ENCODE data around the gene TTC19.

Gene TTC19, protein sequence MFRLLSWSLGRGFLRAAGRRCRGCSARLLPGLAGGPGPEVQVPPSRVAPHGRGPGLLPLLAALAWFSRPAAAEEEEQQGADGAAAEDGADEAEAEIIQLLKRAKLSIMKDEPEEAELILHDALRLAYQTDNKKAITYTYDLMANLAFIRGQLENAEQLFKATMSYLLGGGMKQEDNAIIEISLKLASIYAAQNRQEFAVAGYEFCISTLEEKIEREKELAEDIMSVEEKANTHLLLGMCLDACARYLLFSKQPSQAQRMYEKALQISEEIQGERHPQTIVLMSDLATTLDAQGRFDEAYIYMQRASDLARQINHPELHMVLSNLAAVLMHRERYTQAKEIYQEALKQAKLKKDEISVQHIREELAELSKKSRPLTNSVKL

DNA sequence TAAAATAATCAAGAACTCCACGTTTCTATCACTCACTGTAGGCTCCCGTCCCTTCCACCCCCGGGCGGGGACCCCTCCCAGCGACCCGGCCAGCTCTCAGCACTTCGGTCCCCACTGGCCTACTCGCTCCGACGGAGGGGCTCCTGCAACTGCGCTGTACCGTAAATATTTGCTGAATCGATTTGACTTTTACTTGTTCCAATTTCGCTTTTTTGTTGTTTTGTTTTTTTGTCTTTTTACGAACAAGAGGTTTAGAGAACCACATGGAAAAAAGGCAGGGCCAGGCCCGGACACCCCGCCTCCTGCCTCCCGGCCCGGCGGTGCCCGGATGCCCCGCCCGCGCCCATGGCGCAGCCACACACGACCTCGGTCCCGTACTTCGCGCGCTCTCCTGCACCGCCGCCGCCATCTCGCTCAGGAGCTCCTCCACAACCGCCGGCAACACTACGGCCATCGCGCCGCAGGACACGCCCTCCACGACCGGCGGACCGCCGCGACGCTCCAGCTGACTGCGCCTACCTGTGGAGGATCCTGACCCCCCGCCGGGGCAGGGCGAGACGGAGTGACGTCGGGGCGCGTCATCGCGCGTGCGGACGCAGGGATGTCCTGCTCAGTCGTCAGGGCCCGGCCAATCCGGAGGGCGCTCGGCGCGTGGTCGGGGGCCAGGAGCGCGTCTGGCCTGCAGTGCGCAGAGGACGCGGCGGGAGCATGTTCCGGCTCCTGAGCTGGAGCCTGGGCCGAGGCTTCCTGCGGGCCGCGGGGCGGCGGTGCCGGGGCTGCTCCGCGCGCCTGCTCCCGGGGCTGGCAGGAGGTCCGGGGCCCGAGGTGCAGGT, at the start of gene TTC19, which contains the start of gene ZSWIM7:
Gene TTC19, plus strand, starts transcription at position 684 of the 833 bp plus-strand sequence. Its CDS starts 25 bp downstream, at position 709.
Gene ZSWIM7, minus strand, starts transcription at position 564 of the 833 bp plus-strand sequence. Its CDS starts 110 bp downstream, at position 454.
- DNase-seq (ENCODE audit: low read depth in 2 of 2): peak; percentile 91 to 93

DNA sequence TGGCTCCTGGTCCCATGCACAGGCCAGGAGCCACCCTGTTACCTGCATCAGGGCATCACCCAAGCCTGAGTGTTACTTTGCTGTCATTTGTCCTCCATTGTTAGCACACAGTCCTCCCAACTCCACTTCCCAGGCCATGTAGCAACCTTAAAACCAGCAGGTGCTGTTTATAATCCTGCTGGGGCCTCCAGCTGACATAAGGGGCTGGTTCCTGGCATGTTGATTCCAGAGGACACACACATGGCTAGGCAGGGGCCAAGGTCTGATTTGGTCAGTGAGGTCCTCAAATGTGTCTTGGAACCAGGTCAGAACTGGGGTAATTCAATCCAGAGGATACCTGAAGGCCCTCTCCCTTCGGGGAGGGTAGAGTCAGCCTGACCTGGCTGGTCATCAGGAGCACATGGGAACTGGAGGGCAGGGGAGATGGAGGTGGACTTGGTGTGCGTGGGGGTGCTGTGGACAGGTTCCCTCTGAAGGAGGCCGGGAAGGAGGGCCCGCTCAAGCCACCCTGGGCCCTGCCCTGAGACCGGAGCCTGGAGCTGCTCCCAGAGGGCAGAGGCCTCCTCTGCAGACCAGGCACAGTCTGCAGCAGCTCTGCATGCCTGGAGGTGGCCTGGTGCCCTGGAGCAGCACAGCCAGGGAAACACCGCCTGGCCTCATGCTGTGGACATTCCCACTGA, 48.1 kb upstream of the TTC19 start:
- no peak for DNase-seq (ENCODE audit: low read depth in 2 of 2)

DNA sequence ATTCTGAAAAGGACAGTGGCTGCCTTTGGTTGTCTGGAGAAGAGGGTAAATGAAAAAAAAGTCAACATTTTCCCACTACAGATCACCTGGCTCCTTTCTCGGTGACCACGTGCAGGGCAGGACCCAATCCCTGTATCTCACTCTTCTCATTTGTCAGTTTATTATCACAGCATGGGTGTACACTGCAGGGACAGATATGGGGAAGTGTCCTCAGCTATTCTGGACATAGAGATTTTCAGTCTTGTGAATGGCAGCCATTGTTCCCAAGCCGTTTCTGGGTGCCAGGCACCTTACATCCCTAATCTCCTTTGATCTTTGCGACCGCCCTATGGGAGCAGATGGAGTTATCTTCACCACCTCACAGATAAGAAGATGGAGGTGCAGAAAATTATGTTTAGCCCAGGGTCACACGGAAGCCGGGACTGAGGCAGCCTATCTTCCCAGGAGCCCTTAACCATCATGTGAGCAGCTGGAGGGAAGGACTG, 47.5 kb upstream of the TTC19 start:
- no peak for DNase-seq (ENCODE audit: low read depth in 2 of 2)

DNA sequence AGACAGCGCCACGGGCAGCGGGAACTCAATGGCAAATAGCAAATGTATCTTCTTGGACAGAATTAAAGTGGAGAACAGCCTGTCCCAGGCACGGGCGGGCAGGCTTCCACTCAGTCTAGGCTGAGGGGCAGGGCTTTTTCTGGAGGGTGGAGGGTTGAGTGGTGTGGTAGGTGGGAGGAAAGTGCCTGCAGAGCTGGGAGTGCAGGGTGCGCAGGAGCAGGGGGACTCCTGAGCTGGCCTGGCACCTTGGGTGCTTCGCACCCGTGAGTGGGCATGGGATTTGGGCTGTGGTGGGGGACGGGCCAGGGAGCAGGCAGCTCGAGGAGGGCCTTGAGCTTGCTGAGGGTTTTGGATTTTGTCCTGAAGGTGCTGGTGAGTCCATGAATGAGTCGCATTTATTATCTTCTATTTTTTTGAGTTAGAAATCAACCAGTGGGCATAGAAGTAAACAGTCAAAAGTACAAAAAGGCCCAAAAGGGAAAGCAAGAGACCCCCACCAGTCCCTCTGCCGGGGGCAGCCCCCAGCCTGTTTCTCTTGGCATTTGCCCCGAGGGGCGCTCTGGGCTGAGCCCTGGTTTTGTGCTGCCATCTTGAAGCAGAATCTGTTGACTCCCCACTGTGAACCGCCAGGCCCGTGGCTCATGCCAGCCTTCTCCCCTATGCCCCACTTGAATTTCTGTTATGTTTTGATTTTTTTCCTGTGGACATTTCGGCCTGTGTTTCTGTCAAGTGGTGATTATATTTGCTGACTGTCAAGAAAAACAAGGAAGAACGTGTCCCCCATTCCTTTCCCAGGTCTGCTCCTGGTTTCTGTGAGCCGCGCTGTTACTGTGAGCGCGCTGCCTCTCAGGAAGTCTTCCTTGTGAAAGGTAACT, 46.5 kb upstream of the TTC19 start:
- DNase-seq (ENCODE audit: low read depth in 2 of 2): no peak

DNA sequence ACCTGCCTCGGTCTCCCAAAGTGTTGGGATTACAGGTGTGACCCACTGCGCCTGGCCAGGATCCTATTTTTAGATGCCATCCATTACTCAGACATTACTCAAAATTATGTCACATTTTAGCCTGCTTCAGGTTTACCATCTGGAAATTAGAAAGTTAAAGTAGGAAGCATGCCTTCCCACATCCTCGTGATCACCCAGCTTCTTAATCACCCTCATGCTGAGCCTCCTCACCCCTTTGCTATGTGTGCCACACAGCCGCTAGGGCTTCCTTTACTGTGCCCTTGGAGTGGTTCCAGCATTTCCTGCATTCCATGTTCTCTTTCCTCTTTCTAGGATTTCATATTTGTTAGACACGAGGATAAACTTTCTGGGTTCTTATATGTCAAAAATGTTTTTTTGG, 45.4 kb upstream of the TTC19 start:
- DNase-seq (ENCODE audit: low read depth in 2 of 2): no peak

DNA sequence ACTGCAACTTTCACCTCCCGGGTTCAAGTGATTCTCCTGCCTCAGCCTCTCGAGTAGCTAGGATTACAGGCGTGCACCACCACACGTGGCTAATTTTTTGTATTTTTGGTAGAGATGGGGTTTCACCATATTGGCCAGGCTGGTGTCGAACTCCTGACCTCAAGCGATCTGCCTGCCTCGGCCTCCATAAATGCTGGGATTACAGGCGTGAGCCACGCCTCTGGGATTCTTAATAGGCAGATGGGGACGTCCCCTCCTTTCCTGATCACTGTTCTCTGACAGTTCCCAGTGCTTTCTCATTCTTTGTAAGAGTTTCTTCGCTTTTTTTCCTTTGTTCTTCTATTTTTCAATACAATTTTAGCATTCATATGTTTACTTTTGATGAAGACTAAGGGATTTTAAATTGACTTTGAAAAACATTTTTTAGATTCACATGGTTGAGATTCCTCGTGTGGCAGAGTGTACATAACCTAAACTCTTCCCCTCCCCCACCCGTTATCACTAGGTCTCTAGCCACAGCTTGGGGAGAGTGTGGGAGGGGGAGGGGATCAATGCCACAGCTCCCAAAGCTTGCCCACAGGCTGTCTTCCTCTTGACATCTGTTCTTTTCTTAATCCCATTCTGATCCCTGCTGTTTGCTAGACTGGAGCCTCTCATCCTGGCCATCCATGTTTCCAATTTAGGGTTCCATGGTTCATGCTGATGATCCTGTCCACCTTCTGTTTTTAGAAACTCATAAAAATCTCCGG, 43.7 kb upstream of the TTC19 start:
- DNase-seq (ENCODE audit: low read depth in 2 of 2): no peak

DNA sequence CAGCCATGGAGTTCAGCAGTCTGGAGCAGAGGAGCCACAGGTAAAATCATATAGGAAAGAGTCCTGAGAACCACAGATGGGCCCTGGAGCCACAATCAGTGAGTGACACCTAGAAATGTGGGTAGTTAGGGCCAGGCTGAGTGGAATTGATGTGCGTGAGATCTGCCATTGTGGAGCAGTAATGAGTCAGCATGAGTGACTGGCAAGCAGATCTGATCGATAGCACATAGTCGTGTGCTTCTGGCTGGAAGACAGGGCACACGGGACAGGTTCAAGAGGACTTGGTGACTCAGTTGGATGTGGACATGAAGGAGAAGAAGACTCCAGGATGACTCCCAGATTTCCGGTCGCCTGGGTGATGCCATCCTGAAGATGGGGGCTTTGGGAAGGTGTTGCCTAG, 42.4 kb upstream of the TTC19 start:
- peak; percentile 20 to 36 for DNase-seq (ENCODE audit: low read depth in 2 of 2)

DNA sequence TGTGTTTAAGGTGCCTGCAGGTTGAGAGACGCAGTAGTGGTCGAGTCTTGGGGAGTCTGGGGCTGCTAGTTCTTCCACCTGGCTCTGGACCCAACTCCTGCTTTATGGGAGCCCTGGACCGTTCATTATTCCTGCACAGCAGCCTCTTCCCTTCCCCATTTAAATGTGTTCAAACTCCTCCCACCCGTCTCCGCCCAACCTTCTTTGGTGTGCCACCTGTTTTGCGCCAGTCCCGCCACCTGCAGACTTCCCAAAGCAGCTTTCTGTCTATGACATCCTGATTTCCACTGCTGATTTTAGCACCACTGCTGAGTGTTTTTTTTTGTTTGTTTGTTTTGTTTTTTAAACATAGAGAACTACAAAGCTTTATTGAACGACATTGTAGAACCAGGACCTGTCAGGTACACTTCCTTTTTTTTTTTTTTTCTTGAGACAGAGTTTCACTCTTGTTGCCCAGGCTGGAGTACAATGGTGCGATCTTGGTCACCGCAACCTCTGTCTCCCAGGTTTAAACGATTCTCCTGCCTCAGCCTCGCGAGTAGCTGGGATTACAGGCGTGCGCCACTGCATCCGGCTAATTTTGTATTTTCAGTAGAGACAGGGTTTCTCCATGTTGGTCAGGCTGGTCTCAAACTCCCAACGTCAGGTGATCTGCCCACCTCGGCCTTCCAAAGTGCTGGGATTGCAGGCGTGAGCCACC, 41.9 kb upstream of the TTC19 start:
- no peak for DNase-seq (ENCODE audit: low read depth in 2 of 2)

DNA sequence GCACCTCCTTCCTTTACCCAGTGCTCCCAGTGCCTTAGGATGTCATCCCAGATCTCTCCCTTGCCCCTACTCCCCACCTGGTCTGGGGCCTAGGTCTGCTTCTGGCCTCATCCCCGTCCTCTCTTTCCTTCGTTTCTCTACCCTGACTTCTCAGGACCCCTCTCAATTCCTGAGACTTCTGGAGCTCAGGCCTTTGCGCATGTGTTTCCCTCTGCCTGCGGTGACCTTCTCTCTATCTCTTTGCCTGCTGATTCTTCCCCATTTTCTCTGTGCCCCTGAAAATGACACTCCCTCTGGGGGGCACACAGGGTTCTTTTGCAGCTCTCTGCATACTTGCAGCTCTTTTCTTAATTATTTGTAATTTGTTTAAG, 41.2 kb upstream of the TTC19 start:
- DNase-seq (ENCODE audit: low read depth in 2 of 2): no peak

DNA sequence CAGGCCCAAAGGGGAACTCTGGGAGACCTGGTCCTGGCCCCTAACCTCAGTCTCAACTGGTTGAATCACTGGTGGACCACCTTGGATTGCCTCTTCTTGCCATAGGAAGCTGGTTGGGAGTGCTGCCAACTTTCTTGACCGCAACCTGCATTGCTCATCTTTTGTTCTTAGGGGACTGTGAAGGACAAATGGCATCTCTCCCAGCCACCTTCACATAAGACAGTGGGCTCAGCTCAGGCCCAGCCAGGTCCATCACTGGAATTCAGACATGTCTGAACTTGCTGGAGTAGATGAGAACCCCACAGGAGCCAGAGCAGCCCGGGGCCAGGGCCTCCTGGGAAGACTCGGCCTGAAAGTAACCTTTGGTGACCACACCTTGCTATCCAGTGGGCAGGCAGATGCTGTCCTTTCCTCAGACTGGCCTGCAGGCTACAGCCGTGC, 35.9 kb upstream of the TTC19 start:
- DNase-seq (ENCODE audit: low read depth in 2 of 2): no peak

DNA sequence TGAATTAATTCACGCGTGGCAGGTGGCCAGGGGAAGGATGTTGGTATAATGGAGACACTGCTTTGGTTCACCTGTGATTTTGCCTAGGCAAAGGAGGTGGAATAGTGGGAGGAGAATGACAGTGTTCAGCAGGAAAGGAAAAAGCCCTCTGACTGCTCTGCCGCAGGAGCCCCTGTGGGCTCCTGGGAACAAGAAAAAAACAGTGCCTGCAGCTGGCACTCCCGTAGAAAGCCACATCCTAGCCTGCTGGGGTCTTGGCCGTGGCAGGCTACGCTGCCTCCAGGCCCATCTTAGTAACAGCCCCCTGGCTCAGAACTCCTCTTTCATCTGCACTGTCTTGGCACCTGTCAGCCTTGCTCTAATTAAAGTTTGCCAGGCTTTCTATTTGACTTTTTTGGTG, 34.1 kb upstream of the TTC19 start:
- DNase-seq (ENCODE audit: low read depth in 2 of 2): no peak

DNA sequence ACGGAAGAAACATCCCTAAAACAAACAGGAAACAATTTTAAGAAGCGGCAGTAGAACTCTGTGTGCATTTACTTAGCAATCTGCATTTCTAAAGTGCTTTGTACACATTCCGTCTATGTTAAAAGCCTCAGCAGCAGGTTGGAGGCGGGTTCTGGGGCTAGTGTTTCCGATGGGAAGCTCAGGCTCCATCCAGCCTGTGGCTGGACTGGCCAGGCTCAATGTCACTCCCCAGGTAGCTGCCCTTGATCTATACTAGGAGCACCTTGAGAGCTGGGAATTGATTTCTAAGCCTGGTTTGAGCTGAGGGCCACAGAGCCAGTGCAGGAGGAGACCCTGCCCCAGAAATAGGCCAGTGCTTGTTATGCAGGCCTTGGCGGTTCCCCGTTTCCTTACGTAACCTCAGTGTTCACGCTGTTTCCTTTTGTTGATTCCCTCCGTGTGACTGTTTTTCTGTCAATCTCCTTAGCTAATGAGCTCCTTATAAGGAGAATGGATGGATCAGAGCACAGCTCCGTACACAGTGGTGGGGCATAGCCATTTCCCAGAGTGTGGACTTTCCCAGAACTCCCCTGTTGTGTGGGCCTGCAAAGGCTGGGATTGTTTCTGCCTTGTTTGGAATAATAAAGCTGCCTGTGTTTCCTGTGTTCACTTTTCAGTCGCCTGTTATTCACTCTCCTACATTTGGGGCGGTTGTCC, 33.3 kb upstream of the TTC19 start:
- no peak for DNase-seq (ENCODE audit: low read depth in 2 of 2)

DNA sequence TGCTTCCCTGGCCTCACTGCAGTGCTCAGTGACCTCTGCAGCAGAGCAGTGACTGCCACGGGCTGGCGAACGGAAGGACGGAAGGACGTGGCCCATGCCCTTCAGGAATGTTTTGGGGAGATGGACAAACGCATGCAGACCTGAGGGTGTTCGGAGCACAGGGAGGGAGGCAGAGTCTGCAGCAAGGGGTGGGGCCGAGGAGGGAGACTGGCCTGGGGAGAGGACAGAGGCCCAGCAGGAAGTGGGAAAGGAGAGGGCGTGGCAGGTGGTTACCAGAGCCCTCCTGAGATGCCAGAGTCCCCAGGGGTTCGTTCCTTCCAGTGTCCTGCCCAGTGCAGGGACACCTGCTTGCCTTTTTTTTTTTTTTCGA, 32.8 kb upstream of the TTC19 start:
- DNase-seq (ENCODE audit: low read depth in 2 of 2): no peak

DNA sequence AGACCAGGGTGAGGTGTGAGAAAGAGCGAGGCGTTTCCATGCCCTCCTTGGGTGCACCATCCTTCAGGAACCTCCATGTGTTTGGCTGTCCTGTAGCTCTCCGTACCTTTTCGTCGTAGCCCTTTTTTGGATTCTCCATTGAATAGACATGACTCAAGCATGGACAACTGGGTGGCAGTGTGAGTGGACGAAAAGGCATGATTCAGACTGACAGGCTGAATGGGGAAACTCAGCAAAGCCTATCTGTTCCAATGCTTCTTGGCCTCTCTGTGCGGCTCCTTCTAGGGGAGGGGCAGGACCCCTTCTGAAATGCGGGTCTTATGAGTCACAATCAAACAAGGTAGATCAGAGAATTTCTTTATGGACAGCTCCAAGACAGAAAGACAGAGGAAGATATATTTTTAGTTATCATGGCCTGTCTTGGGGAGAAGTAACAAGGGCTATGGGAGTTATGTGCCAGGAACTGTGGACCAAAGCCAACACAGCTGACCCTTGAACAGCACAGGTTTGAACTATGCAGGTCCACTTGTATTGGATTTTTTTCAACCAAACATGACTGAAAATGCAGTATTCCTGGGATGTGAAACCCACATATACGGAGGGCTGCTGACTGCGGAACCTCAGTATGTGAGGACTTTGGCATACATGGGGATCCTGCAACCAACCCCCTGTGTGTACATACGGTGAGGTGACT, 31.8 kb upstream of the TTC19 start:
- no peak for DNase-seq (ENCODE audit: low read depth in 2 of 2)

DNA sequence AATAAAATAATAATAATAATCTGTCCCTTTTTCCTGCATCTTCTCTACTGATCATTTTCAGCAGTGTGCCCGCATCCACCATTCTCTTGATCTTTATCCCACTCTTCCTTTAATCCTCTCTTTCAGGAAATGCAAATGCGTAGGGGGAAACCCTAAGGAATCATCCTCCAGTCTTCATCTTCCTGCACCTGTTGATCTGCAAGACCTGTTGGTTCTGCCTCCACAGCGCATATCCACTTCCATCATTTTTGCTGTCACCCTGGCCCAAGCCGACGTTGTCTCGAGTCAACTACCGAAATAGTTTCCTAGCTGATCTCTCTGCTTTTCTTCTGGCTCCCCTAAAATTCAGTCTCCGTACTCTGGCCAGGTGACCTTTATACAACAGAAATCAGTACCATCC, 30.2 kb upstream of the TTC19 start:
- DNase-seq (ENCODE audit: low read depth in 2 of 2): no peak

DNA sequence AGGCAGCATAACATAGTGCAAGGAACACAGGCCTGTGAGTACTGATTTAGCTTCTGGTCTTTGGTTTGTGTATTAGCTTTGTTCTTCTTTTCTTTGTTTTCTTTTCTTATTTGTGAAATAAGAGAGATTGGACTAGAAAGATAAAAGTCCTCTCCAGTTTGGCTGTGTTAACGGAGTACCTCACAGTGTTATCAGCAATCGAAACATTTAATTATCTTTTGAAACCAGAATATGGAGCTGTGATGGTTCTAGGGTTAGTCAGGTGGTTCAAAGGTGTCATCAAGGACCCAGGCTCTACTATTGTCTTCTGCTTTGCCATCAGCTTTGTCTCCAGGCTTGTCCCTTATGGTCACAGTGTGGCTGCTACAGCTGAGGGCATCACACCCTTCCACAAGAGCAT, 29.1 kb upstream of the TTC19 start:
- DNase-seq (ENCODE audit: low read depth in 2 of 2): no peak

DNA sequence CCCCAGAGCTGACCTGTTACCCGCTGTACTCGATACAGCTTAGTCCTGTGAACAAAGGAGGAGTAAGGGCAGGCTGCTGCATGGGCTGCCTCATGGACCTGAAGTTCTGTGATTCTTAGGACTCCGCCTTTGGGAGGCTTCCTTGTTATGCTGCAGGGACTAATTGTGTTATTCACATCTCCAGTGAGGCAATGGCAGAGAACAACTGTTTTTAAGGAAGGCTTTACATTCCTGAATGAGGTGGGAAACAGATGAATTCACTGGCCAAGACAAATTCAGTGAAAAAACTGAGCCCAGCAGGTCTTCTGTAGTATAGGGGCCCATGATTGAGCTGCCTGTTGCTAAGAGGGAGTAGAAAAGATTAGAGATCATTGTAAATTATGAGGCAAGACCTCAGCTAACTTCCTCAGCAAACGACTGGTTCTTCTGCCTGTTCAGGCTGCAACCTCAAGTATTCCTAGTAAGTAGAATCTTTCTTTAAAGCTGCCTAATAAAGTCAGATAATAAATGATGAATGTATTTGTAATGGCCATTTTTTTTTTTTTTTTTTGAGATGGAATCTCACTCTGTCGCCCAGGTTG, 28.4 kb upstream of the TTC19 start:
- DNase-seq (ENCODE audit: low read depth in 2 of 2): no peak

DNA sequence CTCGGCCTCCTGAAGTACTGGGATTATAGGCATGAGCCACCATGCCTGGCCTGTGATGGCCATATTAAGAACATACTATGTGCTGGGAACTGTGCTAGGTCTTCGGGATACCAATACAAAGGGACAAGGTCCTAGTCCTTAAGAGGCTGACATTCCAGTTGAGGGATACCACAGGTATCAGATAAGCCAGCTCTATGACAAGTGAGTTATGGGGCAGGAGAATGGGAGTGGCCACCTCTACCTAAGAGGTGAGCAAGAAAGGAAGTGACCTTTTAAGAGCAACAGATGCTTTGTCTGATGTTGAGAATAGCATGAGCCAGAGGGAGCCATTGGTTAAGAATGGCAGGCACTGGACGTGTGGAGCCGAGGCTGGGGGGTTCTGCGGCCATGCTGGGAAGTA, 27.7 kb upstream of the TTC19 start:
- DNase-seq (ENCODE audit: low read depth in 2 of 2): no peak
